ENCODE data around the gene ANKRD52.
A peak's percentile ranks its signal among the peaks of the same experiment; 100 is the strongest.

The ANKRD52 gene

DNA sequence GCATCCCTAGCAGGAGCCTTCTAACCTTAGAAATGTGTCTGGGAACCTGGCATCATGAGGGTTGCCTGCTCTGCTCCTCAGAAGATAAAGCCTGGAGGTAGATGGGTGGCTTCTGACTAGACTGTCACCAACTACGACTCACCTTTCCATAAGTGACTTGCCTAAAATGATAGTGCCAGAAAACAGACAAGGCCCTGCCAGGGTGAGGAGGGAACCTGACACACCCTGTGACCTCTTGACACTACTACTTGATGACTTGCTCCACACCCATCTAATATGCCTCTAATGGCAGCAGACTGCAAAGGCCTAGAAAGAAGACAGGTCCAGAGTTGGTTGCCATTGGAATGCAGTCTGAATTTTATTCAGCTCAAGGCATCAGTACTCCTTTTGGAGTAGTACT, 45.8 kb downstream of the ANKRD52 start:
- TF ChIP-seq, protein P1, sequence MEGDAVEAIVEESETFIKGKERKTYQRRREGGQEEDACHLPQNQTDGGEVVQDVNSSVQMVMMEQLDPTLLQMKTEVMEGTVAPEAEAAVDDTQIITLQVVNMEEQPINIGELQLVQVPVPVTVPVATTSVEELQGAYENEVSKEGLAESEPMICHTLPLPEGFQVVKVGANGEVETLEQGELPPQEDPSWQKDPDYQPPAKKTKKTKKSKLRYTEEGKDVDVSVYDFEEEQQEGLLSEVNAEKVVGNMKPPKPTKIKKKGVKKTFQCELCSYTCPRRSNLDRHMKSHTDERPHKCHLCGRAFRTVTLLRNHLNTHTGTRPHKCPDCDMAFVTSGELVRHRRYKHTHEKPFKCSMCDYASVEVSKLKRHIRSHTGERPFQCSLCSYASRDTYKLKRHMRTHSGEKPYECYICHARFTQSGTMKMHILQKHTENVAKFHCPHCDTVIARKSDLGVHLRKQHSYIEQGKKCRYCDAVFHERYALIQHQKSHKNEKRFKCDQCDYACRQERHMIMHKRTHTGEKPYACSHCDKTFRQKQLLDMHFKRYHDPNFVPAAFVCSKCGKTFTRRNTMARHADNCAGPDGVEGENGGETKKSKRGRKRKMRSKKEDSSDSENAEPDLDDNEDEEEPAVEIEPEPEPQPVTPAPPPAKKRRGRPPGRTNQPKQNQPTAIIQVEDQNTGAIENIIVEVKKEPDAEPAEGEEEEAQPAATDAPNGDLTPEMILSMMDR (IDR thresholded peaks at IDR 0.05; ENCODE audit: borderline replicate concordance, insufficient read depth, low read depth, low read length), result no peak
- H3K4me3 ChIP-seq (ENCODE audit: low read depth, low read length), result no peak overlapping the region

DNA sequence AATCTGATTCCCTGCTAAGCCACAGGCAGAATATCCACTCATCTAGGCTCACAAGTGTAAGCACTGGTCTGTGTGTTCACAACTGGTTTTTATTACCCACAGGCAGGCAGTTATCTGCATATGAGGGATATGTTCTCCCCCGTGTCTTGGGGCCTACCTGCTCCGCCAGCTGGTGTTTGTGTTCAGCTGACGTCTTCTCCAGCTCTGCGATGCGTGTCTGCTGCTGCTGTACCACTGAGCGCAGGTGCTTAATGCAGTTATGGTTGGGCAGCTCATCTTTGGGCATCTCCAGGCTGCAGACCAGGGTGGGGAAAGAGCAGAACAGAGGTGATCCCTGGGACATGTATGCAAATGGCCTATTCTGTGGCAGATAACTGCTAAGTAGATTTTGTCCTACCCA, 50.2 kb downstream of the ANKRD52 start:
- TF ChIP-seq, protein P1 (IDR thresholded peaks at IDR 0.05; ENCODE audit: borderline replicate concordance, insufficient read depth, low read depth, low read length), result no peak
- H3K4me3 ChIP-seq (ENCODE audit: low read depth, low read length), result no peak overlapping the region

DNA sequence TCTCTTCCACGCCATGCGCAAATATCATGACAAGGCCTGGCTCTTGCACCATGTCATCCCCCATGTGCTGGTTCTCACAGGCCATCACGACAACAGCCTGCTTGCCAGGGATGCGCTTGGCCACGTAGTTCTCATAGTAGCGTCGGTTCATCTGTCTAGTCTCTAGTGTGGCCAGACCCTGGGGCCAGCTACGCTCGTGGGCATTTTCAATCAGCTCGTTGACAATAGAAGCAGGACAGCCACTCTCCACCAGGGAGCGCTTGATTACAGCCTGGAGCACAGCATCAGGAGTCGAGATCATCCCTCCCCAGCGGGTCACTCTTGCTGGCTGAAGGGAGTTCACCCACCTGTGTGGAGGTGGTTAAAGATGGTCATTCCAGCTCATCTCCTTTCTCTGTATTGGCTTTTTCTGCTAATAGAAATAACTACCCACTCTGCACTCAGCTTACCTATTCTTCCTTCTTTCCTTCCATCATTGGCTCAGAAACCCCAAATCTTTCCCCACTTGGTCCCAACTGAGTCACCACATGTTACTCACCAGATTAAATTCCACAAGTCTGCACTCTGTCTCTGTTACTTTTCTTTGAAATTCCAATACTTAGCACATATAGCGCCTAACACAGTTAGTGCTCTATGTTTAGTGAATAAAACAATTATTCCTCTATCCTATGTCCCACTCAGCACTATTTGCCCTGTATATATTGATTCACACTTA, 51.6 kb downstream of the ANKRD52 start:
- TF ChIP-seq, protein P1 (IDR thresholded peaks at IDR 0.05; ENCODE audit: borderline replicate concordance, insufficient read depth, low read depth, low read length), result peak; percentile 53
- H3K4me3 ChIP-seq (ENCODE audit: low read depth, low read length), result no peak overlapping the region

DNA sequence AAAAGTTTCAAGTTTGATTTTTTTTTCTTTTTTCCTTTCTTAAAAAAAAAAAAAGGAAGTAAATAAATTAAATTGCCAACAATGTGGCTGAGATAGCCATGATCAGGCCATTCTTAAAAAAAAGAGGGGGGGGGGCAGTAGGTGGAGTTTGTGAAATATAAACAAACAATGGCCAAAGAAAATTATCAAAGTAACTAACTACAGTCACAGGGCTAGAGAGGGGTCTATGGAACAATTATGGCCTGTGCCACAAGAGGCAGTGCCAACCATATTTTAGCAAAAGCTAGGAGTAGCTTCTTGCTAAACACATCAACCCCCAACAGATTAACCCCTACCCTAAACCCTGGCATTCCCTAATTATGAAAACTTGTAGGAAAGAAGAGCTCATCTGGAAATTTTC, 52.7 kb downstream of the ANKRD52 start:
- TF ChIP-seq, protein P1 (IDR thresholded peaks at IDR 0.05; ENCODE audit: borderline replicate concordance, insufficient read depth, low read depth, low read length), result no peak
- no peak overlapping the region for H3K4me3 ChIP-seq (ENCODE audit: low read depth, low read length)

DNA sequence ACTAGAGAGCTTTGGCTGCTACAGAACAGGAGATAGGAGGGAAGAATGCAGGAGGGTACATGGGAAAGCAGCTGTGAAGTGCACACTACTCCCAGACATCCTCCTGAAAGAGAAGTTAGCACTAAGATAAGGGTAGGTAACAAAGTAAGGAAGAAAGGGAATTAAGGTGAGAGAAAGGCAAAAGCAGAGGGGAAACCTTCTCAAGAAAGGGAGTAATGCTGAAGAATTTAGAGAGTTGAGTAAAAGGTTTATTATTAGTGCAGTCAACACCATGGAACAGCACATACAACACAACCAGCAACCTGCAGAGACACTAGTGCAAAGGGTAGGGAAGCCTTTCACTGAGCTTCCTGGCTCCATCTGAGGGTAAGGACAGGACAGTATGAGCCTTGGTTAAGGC, 53.9 kb downstream of the ANKRD52 start:
- no peak overlapping the region for H3K4me3 ChIP-seq (ENCODE audit: low read depth, low read length)
- TF ChIP-seq, protein P1 (IDR thresholded peaks at IDR 0.05; ENCODE audit: borderline replicate concordance, insufficient read depth, low read depth, low read length), result no peak

DNA sequence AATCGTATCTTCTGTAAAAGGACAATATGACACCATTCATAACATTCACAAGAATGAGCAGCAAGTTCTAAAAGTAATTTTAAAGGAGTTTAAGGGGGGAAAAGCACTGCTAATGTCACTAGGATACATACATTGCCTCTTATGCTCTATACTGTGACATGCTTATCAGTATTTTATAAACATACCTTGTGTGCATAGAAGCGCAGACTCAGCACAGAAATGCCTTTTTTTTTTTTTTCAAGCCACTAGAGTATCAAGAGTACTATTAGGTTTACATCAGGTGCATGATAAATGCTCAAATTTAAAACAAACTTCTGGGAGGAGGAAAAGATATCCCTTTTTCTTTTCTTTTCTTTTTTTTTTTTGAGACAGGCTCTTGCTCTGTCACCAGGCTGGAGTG, 55.3 kb downstream of the ANKRD52 start:
- TF ChIP-seq, protein P1 (IDR thresholded peaks at IDR 0.05; ENCODE audit: borderline replicate concordance, insufficient read depth, low read depth, low read length), result no peak
- no peak overlapping the region for H3K4me3 ChIP-seq (ENCODE audit: low read depth, low read length)

DNA sequence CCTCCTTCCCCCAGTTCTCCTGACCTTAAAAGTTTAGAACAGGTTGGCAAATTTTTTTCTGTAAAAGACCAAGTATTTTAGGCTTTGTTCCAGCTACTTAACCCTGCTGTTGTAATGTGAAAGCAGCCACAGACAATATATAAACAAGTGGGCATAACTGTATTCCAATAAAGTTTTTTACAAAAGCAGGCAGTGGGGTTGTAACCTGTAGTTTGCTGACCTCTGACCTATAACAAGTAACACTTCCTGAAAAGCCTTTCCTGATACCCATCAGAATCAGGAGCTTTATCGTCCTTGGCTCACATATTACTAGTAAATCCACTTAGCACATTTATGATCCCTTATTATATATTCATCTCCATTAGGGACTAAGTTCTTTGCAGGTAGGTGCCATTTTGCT, 55.8 kb downstream of the ANKRD52 start:
- TF ChIP-seq, protein P1 (IDR thresholded peaks at IDR 0.05; ENCODE audit: borderline replicate concordance, insufficient read depth, low read depth, low read length), result no peak

More for the DNA sequence above, 55.8 kb downstream of the ANKRD52 start:
- H3K4me3 ChIP-seq (ENCODE audit: low read depth, low read length), result no peak overlapping the region

Data from GM12875 (cell line).